Caki2 (cell line): ENCODE measurements around the gene LPCAT3. TPM values are rescaled to one million over a fixed set of nuclear protein-coding genes. Genes with fewer than 3 reads are reported as not detected.

Experiments
- DNase-seq: peaks from one replicate; pipeline ENCODE4 v3.0.0-alpha.2; 2015; ENCODE audit warnings: low read depth
- in situ Hi-C: cut with HindIII; loops from 2 replicates; pipeline ENCODE4 v1.10.0; 2016; ENCODE audit warnings: low sequenced_read_pairs, low pct_unique_long_range_greater_than_20kb, mixed read lengths
- total RNA-seq: library from RNA; depleted of rRNA; stranded (reverse); fragments of >200 nt; shearing (Covaris generic); gene quantifications from 2 replicates; pipeline ENCODE4 v1.2.3, GENCODE V29; 2014; ENCODE audit warnings: low replicate concordance

LPCAT3 gene
- total RNA-seq, 1 experiment from 2014 or later: 19.5 TPM

DNA sequence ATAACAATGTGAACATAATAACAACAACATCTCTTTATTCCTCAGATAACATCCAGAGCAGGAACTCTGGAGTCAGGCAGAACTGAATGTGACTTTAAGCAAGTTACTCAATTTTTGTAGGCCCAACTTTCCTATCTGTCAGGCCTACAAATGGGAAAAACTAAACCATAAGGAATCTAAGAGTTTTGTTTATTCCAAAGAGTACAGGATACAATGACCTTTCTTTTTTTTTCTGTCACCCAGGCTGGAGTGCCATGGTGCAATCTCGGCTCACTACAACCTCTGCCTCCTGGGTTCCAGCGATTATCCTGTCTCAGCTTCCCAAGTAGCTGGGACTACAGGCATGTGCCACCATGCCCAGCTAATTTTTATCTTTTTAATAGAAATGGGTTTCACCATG, 9.4 kb downstream of the LPCAT3 start:
- no peak for DNase-seq
- in situ Hi-C loops: loop anchor here (10.0 kb wide), 1 partner anchor 96 kb away; the partner anchor contains the start of gene C1RL

DNA sequence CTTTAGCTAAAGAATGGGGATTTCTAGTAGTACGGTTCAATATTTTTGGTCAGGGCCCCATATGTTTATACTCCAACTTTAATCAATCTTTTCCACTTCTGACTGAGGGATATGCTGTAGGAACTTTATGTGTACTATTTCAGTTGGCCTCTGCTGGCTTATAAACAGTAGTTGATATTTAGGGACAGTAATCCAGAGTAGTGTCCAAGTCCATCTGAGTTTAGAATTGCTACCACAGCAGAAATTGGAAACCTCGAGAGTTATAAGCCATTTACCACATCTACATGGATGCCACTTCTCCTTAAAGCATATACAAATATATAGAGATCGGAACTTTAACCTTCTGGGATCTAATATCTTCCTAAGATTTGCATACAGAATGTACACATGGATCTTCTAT, 11.6 kb downstream of the LPCAT3 start:
- no peak for DNase-seq
- in situ Hi-C loops: loop anchor here (10.0 kb wide), 1 partner anchor 98 kb away; the partner anchor contains the start of gene C1RL

DNA sequence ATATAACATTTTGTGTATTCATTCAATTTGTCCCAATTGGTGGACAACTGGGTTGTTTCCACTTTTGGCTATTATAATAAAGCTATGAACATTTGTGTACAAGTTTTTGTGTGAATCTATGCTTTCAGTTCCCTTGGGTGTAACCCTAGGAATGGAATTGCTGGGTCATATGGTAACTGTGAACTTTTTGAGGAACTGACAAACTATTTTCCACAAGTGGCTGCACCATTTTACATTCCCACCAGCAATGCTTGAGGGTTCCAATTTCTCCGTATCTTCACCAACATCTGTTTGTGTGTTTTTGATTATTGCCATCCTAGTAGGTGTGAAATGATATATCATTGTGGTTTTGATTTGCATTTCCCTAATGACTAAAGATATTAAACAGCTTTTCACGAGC, 13.0 kb downstream of the LPCAT3 start:
- DNase-seq: no peak

DNA sequence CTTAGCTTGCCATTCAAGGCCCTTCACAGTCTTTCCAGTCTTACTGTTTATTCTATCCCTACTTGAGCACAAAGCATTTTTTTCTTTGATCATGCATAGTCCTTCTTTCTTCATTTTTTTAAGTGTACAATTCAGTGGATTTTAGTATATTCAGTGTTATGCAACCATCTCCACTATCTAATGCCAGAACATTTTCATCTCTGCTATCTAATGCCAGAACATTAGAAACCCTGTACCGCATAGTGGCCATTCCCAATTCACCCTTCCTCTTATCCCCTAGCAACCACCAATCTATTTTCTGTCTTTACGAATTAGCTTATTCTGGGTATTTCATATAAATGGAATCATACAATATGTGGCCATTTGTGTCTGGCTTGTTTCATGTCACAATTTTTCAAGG, 13.4 kb downstream of the LPCAT3 start:
- DNase-seq: no peak
- in situ Hi-C loops: loop anchor here (10.0 kb wide), 1 partner anchor 100 kb away; the partner anchor contains the start of gene C1RL

More for the DNA sequence above, 13.0 kb downstream of the LPCAT3 start:
- in situ Hi-C loops: loop anchor here (10.0 kb wide), 1 partner anchor 99 kb away; the partner anchor contains the start of gene C1RL

- in situ Hi-C loops: loop anchor here (10.0 kb wide), 1 partner anchor 100 kb away; the partner anchor contains the start of gene C1RL
- DNase-seq: no peak
Measured at GRCh38 chr12:7004287-7004803, 13.9 kb downstream of the LPCAT3 start.

- in situ Hi-C loops: loop anchor here (10.0 kb wide), 1 partner anchor 103 kb away; the partner anchor contains the start of gene C1RL
- no peak for DNase-seq
Measured at GRCh38 chr12:7001921-7002591, 16.2 kb downstream of the LPCAT3 start.

DNA sequence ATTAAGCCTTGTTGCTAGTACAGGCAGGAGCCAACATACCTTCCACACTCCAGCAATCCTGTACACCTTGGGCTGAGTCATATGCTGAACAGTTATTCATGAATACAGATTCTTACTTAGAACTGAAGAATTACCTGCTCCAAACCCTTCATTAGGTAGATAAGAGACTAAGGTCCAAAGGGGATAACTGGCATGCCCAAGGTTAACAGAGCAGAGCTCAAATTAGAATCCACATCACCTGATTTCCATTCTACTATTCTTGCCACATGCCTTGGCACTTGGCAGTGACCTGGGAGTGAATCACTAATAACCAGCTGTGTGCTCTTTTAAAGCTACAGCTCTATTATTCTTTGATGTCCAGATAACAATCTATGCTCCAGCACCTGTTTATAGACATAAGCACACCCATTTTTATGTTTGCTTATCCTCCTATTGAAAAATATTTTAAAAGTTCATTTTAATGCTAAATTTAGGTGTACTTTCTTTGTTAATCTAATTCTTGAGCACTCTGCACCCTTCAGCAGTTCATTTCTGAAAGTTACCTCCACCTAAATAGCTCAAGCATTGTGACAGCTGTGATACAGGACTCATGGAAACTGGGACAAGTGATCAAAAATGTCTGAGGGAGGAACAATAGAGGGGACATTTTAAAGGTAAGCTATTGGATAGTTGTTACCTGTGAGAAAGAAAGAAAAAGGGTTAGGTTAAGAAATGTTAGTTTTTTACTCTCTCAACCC, 19.4 kb downstream of the LPCAT3 start:
- DNase-seq: peak; percentile 42
- in situ Hi-C loops: no loop called here

GRCh38 chr12:6996040-6996441, 22.2 kb downstream of the LPCAT3 start:
- in situ Hi-C loops: no loop called here
- DNase-seq: no peak

GRCh38 chr12:6987956-6988553, 30.2 kb downstream of the LPCAT3 start:
- in situ Hi-C loops: no loop called here
- DNase-seq: no peak

DNA sequence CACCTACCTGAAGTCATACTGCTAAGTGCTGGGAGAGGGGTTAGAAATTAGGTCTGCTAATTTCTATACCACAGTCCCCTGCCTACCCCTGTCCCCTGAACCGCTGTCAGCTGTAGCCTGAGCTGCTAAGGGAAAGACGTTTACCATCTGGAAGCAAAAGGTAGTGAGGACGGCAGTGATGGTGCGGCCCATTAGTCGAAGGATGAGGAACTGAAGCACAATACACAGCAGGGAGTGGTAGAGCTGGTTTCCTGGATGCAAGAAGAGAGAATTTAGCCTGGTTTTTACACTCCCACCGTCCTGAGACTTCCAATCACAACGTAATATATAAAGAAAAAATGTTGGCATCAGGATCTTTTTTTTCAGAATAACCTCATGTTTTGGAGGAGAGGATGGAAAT, 35.7 kb downstream of the LPCAT3 start:
- in situ Hi-C loops: no loop called here
- no peak for DNase-seq

GRCh38 chr12:6981152-6982052, 36.9 kb downstream of the LPCAT3 start:
- DNase-seq: no peak
- in situ Hi-C loops: no loop called here

DNA sequence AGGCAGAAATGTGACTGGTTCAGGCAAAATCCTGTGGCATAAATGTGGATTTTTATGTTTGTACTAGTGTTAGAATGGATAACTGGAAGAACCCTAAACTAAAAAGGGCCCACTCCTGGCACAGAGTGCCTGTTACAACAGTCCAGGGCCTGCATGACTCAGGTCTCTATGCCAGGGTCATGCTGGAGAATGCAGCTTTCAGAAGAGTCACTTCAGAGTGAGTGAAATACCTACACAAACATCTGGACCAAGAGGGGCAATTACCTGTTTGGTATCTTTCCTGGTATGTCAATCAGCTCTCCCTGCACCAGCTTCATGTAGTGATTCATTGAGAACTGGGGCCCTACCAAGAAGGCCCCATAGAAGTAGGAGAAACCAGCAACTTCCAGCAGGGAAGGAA, 37.5 kb downstream of the LPCAT3 start:
- in situ Hi-C loops: no loop called here

GRCh38 chr12:6980075-6980474, 38.2 kb downstream of the LPCAT3 start:
- DNase-seq: no peak
- in situ Hi-C loops: no loop called here

More for the DNA sequence above, 37.5 kb downstream of the LPCAT3 start:
- no peak for DNase-seq

DNA sequence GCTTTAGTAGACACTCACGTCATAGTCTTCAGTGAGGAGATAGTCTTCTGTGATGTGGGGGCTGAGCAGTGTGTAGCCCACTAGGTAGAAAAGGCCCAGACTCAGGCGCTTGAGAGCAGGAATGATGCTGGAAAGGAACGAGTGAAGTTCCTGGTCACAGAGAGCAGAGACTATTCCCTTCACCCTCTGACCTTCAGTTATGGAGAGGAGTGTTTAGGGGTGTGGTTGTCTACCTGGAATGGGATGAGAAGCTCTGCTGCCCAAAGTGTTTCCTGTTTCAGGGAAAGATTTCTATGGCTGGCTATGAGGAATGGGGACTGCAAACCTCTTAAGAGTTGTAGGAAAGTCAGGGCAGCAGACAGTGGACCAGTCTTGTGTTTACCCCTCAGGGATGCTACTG, 38.8 kb downstream of the LPCAT3 start:
- in situ Hi-C loops: no loop called here
- DNase-seq: no peak

GRCh38 chr12:6979021-6979420, 39.3 kb downstream of the LPCAT3 start:
- DNase-seq: no peak
- in situ Hi-C loops: no loop called here

DNA sequence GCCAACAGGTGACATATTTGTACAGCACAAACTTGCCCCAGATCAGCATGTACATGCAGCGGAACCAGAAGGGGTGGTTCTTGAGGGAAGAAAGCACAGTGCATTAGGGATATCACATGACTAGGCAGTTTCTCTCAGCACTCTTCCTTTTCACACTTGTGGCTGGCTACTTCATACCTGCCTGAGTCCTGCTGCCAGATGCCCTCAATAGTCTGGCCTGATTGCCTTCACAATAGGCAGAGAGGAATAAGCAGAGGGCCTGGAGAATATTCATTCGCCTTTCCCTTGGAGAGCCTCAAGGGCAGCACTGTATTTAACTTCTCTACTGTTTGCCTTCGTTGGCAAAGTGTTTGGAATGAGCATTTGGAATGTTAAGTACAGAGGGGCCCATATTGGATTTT, 39.7 kb downstream of the LPCAT3 start:
- DNase-seq: no peak

DNA sequence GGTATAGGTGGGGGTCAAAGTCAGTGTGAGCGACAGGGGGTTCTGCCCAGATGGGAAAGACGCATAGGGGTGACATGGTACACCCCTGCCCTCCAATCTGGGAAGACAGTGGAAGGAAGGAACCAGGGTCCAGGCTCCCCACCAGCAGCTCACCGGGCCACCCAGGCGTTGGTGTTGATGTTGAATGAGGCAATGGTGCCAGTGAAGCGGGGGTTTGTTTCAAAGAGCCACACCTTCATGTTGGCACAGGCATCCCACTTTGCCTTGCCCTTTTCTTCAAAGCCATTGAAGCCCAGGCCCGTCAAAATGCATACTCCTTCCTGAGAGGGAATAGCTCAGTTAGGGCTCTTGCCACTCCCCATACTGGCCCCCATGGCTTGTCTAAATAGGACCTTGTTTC, 40.1 kb downstream of the LPCAT3 start:
- in situ Hi-C loops: no loop called here

More for the DNA sequence above, 39.7 kb downstream of the LPCAT3 start:
- in situ Hi-C loops: no loop called here

DNA sequence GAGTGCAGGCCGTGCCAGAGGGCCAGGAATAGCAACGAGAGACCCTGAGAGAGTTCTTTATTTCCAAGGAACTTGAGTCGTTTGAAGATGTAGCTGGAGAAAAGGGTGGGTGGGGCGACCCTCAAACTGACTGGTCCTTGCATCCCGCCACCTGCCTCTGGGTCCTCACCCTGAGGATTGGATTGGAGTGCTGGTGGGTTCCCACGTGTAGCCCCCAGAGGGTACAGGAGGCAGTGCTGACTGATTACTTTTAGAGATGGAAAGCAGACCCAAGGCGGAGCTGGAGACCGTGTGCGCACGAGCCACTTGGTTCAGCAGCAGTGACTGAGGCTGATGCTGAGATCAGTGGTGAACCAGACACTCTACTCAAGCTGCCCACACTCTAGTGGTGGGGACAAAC, 40.6 kb downstream of the LPCAT3 start:
- DNase-seq: no peak

More for the DNA sequence above, 40.1 kb downstream of the LPCAT3 start:
- DNase-seq: no peak

More for the DNA sequence above, 40.6 kb downstream of the LPCAT3 start:
- in situ Hi-C loops: no loop called here
